Measurements from ENCODE around the gene TMC6. TPM values are rescaled to one million over a fixed set of nuclear protein-coding genes. Genes with fewer than 3 reads are reported as not detected.

The TMC6 gene
- total and polyA plus RNA-seq, 2 of the 13 experiments (the other 11 are each of a cell fraction or from before 2014, with no cell fraction given) = 48.4 to 99.1 TPM

GRCh38 chr17:78112518-78113471 lies 15.8 kb downstream of the TMC6 start (continued):
- TF ChIP-seq MED1 (CRISPR knock-in tag; IDR thresholded peaks at IDR 0.05) (peak; percentile 41; the same call in 1 of the 2 replicates), ZNF530 (CRISPR knock-in tag; IDR thresholded peaks at IDR 0.05; ENCODE audit: low read depth) (no peak), ZNF33B (CRISPR knock-in tag; IDR thresholded peaks at IDR 0.05) (0 out of 2 replicates have a peak, but pooled peaks have one; percentile 36), ZNF782 (CRISPR knock-in tag; IDR thresholded peaks at IDR 0.05; ENCODE audit: borderline replicate concordance) (no peak), KLF16 (CRISPR knock-in tag; IDR thresholded peaks at IDR 0.05) (peak in 1 of 2 experiments; percentile 73; a peak in 2 of 4 replicates), ZBTB33 (CRISPR knock-in tag; IDR thresholded peaks at IDR 0.05) (peak; percentile 99), GATAD2A (CRISPR knock-in tag; IDR thresholded peaks at IDR 0.05) (peak; percentile 53; the same call in 1 of the 2 replicates), ZSCAN25 (CRISPR knock-in tag; IDR thresholded peaks at IDR 0.05) (0 out of 2 replicates have a peak, but pooled peaks have one; percentile 51), FOSL2 (CRISPR knock-in tag; IDR thresholded peaks at IDR 0.05) (0 out of 2 replicates have a peak, but pooled peaks have one; percentile 37), SMAD3 (CRISPR knock-in tag; IDR thresholded peaks at IDR 0.05) (peak; percentile 74; the same call in 1 of the 2 replicates), ZSCAN22 (CRISPR knock-in tag; IDR thresholded peaks at IDR 0.05) (no peak), TEAD3 (CRISPR knock-in tag; optimal IDR thresholded peaks at IDR 0.05; ENCODE audit: borderline replicate concordance) (peak; percentile 51)
- TF ChIP-seq, protein P1, sequence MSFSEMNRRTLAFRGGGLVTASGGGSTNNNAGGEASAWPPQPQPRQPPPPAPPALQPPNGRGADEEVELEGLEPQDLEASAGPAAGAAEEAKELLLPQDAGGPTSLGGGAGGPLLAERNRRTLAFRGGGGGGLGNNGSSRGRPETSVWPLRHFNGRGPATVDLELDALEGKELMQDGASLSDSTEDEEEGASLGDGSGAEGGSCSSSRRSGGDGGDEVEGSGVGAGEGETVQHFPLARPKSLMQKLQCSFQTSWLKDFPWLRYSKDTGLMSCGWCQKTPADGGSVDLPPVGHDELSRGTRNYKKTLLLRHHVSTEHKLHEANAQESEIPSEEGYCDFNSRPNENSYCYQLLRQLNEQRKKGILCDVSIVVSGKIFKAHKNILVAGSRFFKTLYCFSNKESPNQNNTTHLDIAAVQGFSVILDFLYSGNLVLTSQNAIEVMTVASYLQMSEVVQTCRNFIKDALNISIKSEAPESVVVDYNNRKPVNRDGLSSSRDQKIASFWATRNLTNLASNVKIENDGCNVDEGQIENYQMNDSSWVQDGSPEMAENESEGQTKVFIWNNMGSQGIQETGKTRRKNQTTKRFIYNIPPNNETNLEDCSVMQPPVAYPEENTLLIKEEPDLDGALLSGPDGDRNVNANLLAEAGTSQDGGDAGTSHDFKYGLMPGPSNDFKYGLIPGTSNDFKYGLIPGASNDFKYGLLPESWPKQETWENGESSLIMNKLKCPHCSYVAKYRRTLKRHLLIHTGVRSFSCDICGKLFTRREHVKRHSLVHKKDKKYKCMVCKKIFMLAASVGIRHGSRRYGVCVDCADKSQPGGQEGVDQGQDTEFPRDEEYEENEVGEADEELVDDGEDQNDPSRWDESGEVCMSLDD (CRISPR knock-in tag; IDR thresholded peaks at IDR 0.05; ENCODE audit: borderline replicate concordance) = no peak
- TF ChIP-seq, protein P2, sequence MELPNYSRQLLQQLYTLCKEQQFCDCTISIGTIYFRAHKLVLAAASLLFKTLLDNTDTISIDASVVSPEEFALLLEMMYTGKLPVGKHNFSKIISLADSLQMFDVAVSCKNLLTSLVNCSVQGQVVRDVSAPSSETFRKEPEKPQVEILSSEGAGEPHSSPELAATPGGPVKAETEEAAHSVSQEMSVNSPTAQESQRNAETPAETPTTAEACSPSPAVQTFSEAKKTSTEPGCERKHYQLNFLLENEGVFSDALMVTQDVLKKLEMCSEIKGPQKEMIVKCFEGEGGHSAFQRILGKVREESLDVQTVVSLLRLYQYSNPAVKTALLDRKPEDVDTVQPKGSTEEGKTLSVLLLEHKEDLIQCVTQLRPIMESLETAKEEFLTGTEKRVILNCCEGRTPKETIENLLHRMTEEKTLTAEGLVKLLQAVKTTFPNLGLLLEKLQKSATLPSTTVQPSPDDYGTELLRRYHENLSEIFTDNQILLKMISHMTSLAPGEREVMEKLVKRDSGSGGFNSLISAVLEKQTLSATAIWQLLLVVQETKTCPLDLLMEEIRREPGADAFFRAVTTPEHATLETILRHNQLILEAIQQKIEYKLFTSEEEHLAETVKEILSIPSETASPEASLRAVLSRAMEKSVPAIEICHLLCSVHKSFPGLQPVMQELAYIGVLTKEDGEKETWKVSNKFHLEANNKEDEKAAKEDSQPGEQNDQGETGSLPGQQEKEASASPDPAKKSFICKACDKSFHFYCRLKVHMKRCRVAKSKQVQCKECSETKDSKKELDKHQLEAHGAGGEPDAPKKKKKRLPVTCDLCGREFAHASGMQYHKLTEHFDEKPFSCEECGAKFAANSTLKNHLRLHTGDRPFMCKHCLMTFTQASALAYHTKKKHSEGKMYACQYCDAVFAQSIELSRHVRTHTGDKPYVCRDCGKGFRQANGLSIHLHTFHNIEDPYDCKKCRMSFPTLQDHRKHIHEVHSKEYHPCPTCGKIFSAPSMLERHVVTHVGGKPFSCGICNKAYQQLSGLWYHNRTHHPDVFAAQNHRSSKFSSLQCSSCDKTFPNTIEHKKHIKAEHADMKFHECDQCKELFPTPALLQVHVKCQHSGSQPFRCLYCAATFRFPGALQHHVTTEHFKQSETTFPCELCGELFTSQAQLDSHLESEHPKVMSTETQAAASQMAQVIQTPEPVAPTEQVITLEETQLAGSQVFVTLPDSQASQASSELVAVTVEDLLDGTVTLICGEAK (IDR thresholded peaks at IDR 0.05) = no peak
- TF ChIP-seq, protein P2 (CRISPR knock-in tag; IDR thresholded peaks at IDR 0.05) = no peak

All from HepG2 (cell line).